WTC11 (cell line): ENCODE results near the gene NLRP3.

Source experiments
- ATF1 ChIP-seq: sonication (generic); formaldehyde crosslinking; IDR thresholded peaks from 2 replicates; pipeline ENCODE4 v1.8.1; 2023; ENCODE audit warnings: mild to moderate bottlenecking, moderate library complexity, missing genetic modification reagents
- CTCF ChIP-seq: fragments of 200-600 bp; IDR thresholded peaks from 2 replicates; pipeline ENCODE4 v1.8.0; 2022; ENCODE audit warnings: antibody characterized with exemption
- FOXJ3 ChIP-seq: sonication (generic); formaldehyde crosslinking; IDR thresholded peaks from 2 replicates; pipeline ENCODE4 v1.9.0; 2021; ENCODE audit warnings: missing genetic modification reagents, mild to moderate bottlenecking, borderline replicate concordance
- FOXP4 ChIP-seq: sonication (generic); formaldehyde crosslinking; IDR thresholded peaks from 2 replicates; pipeline ENCODE4 v1.8.0; 2022; ENCODE audit warnings: mild to moderate bottlenecking, missing genetic modification reagents
- NFYB ChIP-seq: sonication (generic); formaldehyde crosslinking; conservative IDR thresholded peaks from 2 replicates; pipeline ENCODE4 v1.8.0; 2022; ENCODE audit warnings: low read depth, missing genetic modification reagents
- SP1 ChIP-seq: sonication (generic); formaldehyde crosslinking; conservative IDR thresholded peaks from 2 replicates; pipeline ENCODE4 v1.8.1; 2022; ENCODE audit warnings: missing genetic modification reagents

GRCh38 chr1:247375747-247376146, 40.2 kb upstream of the NLRP3 start:
- TF ChIP-seq NFYB = no peak
- TF ChIP-seq CTCF = no peak
- no peak for TF ChIP-seq SP1 (CRISPR knock-in tag)
- no peak for TF ChIP-seq ATF1 (CRISPR knock-in tag)
- no peak for TF ChIP-seq FOXJ3
- no peak for TF ChIP-seq FOXP4
